Activated effector memory CD4-positive, alpha-beta T cell treated with anti-CD3 and anti-CD28 coated beads, Interleukin-2, amount 50 U/mL, for 16 hours (primary cell): ENCODE results near the gene EBF4.
A peak's percentile ranks its signal among the peaks of the same experiment; 100 is the strongest.

ENCODE experiments used
- DNase-seq: peaks from one replicate; pipeline ENCODE4 v3.0.0-alpha.2; 2020

EBF4 gene

GRCh38 chr20:2692036-2692885 lies at the start of gene EBF4:
Gene EBF4 (plus strand): TSS chr20:2692780. CDS start chr20:2693646, 866 bp downstream.
- peak; percentile 73 for DNase-seq

- no peak for DNase-seq
These were observed 48.9 kb upstream of the EBF4 start for GRCh38 chr20:2643708-2644107.

- peak; percentile 97 for DNase-seq
These were observed 40.5 kb upstream of the EBF4 start, which contains the start of gene NOP56 for GRCh38 chr20:2651772-2652723. Gene NOP56 (plus strand): TSS chr20:2652632. CDS start chr20:2652661, 29 bp downstream.

- no peak for DNase-seq
These were observed 39.6 kb upstream of the EBF4 start for GRCh38 chr20:2652724-2653555.

GRCh38 chr20:2653556-2654383 lies 38.8 kb upstream of the EBF4 start:
- DNase-seq: no peak

GRCh38 chr20:2654384-2654822 lies 38.2 kb upstream of the EBF4 start:
- DNase-seq: no peak

GRCh38 chr20:2654831-2655230 lies 37.7 kb upstream of the EBF4 start:
- DNase-seq: no peak

GRCh38 chr20:2655331-2656116 lies 37.1 kb upstream of the EBF4 start:
- DNase-seq: no peak

- DNase-seq: no peak
These were observed 36.0 kb upstream of the EBF4 start for GRCh38 chr20:2656471-2657117.

GRCh38 chr20:2657241-2657640 lies 35.3 kb upstream of the EBF4 start:
- DNase-seq: no peak

GRCh38 chr20:2657674-2658073 lies 34.9 kb upstream of the EBF4 start:
- DNase-seq: no peak

- no peak for DNase-seq
These were observed 33.9 kb upstream of the EBF4 start for GRCh38 chr20:2658414-2659354.

GRCh38 chr20:2659547-2659946 lies 33.0 kb upstream of the EBF4 start:
- no peak for DNase-seq

GRCh38 chr20:2663364-2663886 lies 29.2 kb upstream of the EBF4 start:
- no peak for DNase-seq

- DNase-seq: peak; percentile 98
These were observed 28.5 kb upstream of the EBF4 start, which contains the start of gene IDH3B for GRCh38 chr20:2663887-2664719. Gene IDH3B (minus strand): TSS chr20:2664216. CDS start chr20:2664188, 28 bp downstream.

GRCh38 chr20:2671977-2672376 lies 20.6 kb upstream of the EBF4 start:
- DNase-seq: no peak

- no peak for DNase-seq
These were observed 20.1 kb upstream of the EBF4 start for GRCh38 chr20:2672446-2672845.

GRCh38 chr20:2673453-2673852 lies 19.1 kb upstream of the EBF4 start:
- DNase-seq: no peak
